ENCODE measurements around the gene PTX4.

Gene PTX4

DNA sequence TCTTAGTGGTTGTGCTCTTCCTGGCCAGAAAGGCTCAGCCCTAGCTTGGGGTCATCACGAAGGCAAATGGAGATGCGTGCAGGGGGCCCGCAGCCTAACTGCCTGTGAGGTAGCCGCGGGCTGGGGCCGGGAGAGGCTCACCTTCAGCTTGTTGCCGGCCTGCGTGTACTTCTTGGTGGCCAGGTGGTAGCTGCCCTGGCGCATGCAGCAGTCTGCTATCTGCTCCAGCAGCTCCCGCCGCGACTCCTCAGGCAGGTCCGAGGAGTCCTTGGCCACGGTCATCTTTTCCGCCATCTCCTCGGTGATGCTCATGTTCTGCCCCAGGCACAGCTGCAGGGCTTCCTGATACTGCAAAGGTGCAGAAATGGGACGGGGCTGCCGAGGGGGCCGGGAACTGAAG, 31.7 kb upstream of the PTX4 start:
- peaks cover 4% of the 10 kb centered on the region; the same call in 1 of the 2 replicates for H3K36me3 ChIP-seq (ENCODE audit: control insufficient read depth, insufficient read depth, low read length)
- H3K9me3 ChIP-seq (ENCODE audit: control insufficient read depth, insufficient read depth, low read depth, low read length) = no peaks in the 10 kb centered on the region
- H3K4me1 ChIP-seq (ENCODE audit: control insufficient read depth, insufficient read depth, low read length) = no peaks in the 10 kb centered on the region
- H3K27me3 ChIP-seq (ENCODE audit: control insufficient read depth, insufficient read depth, low read length) = no peaks in the 10 kb centered on the region
- no peak overlapping the region for H3K9ac ChIP-seq (ENCODE audit: low read length)
- H3K27ac ChIP-seq (ENCODE audit: low read depth, low read length) = no peak overlapping the region
- no peak overlapping the region for H3K4me3 ChIP-seq (ENCODE audit: low read depth, low read length)

DNA sequence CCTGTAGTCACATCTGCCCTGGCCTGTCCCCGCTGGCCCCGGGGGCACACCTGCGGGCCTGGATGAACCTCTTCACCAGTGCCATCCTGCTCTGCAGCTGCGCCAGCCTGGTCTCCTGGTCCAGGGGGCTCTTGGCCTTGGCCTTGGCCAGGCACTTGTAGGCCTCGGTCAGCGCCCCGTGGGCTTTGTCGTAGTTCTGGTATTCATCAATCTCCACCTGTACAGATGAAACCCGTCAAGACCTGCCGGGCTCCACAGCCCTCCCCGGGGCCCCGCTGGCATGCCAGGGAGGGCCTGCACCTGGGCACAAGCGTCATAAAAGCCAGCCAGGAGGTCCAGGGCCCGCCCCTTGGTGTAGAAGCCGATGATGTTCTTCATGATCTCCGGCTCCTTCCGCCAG, 31.1 kb upstream of the PTX4 start:
- Histone ChIP-seq H3K27ac (ENCODE audit: low read depth, low read length) (no peak overlapping the region), H3K27me3 (ENCODE audit: control insufficient read depth, insufficient read depth, low read length) (no peaks in the 10 kb centered on the region), H3K4me1 (ENCODE audit: control insufficient read depth, insufficient read depth, low read length) (no peaks in the 10 kb centered on the region)

DNA sequence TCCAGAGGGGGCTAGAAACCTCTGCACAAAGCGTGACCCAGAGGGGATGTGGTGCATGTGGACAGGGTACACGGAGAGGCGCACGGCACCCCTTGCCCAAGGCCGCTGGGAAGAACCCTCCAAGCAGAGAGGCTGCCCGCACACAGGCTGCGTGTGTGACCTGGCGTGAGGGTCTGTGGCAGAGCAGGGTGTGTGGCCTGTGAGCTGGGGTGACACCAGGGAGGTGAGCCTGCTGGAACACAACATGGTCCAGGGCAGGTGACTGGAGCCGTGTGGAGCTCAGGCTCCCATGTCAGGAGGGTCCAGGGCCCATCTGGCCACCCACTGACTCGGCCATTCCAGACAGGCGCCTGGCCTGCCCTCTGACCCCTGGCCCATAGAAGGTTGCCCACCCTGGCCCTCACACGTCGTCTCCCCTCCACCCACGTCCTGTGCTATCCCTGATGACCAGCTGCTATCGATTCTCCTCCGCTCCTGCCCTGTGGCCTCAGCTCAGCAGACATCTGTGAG, 29.9 kb upstream of the PTX4 start:
- H3K4me3 ChIP-seq (ENCODE audit: low read depth, low read length) = no peak overlapping the region
- H3K9ac ChIP-seq (ENCODE audit: low read length) = no peak overlapping the region
- peaks cover 4% of the 10 kb centered on the region; the same call in 1 of the 2 replicates for H3K36me3 ChIP-seq (ENCODE audit: control insufficient read depth, insufficient read depth, low read length)

More for the DNA sequence above, 31.1 kb upstream of the PTX4 start:
- Histone ChIP-seq H3K9me3 (ENCODE audit: control insufficient read depth, insufficient read depth, low read depth, low read length) (no peaks in the 10 kb centered on the region; the same call in 1 of the 2 replicates), H3K36me3 (ENCODE audit: control insufficient read depth, insufficient read depth, low read length) (peaks cover 4% of the 10 kb centered on the region; the same call in 1 of the 2 replicates), H3K4me3 (ENCODE audit: low read depth, low read length) (no peak overlapping the region), H3K9ac (ENCODE audit: low read length) (no peak overlapping the region)

DNA sequence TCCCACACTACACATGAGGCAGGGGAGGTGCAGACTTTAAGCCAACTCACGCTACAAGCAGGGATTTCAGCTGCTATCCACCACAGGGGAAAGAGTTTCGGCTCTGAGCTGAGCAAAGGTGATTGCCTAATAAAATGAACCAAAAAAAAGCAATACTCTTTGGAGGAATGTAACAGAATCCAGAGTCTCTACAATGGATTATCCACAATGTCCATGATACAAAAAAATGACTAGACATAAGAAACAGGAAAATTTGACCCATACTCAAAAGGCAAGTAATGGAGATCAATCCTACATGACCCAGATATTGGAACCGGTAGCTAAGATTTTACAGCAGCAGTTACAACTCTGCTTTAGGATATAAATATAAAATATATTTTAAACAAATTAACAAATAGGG, 25.8 kb upstream of the PTX4 start:
- H3K27me3 ChIP-seq (ENCODE audit: control insufficient read depth, insufficient read depth, low read length) = no peaks in the 10 kb centered on the region
- H3K27ac ChIP-seq (ENCODE audit: low read depth, low read length) = no peak overlapping the region
- H3K9me3 ChIP-seq (ENCODE audit: control insufficient read depth, insufficient read depth, low read depth, low read length) = peaks cover 6% of the 10 kb centered on the region; the same call in 1 of the 2 replicates
- no peaks in the 10 kb centered on the region for H3K4me1 ChIP-seq (ENCODE audit: control insufficient read depth, insufficient read depth, low read length)
- no peak overlapping the region for H3K9ac ChIP-seq (ENCODE audit: low read length)
- no peak overlapping the region for H3K4me3 ChIP-seq (ENCODE audit: low read depth, low read length)
- H3K36me3 ChIP-seq (ENCODE audit: control insufficient read depth, insufficient read depth, low read length) = peaks cover 25% of the 10 kb centered on the region

More for the DNA sequence above, 29.9 kb upstream of the PTX4 start:
- no peaks in the 10 kb centered on the region for H3K27me3 ChIP-seq (ENCODE audit: control insufficient read depth, insufficient read depth, low read length)
- no peaks in the 10 kb centered on the region for H3K4me1 ChIP-seq (ENCODE audit: control insufficient read depth, insufficient read depth, low read length)
- no peak overlapping the region for H3K27ac ChIP-seq (ENCODE audit: low read depth, low read length)
- H3K9me3 ChIP-seq (ENCODE audit: control insufficient read depth, insufficient read depth, low read depth, low read length) = peaks cover 4% of the 10 kb centered on the region; the same call in 1 of the 2 replicates

DNA sequence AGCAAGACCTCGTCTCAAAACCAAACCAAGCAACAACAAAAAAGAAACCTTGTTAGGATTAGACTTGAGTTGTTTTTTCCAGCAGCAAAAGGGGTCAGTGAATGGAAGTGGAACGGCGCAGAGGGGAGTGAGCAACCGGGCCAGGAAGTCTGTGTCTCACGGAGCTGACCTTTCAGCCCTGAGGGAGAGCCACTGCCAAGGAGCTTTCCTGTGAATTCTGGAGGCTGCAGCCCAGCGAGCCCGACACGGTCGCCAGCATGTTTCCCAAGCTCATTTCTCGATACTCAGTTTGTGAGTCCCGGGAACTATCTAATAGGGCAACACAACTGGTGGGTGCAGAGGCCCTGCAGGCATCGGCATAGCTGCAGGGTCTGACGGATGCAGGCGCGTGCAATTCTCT, 24.0 kb upstream of the PTX4 start:
- Histone ChIP-seq H3K36me3 (ENCODE audit: control insufficient read depth, insufficient read depth, low read length) (peaks cover 37% of the 10 kb centered on the region), H3K9ac (ENCODE audit: low read length) (no peak overlapping the region), H3K4me1 (ENCODE audit: control insufficient read depth, insufficient read depth, low read length) (no peaks in the 10 kb centered on the region), H3K4me3 (ENCODE audit: low read depth, low read length) (no peak overlapping the region), H3K27me3 (ENCODE audit: control insufficient read depth, insufficient read depth, low read length) (no peaks in the 10 kb centered on the region), H3K27ac (ENCODE audit: low read depth, low read length) (no peak overlapping the region), H3K9me3 (ENCODE audit: control insufficient read depth, insufficient read depth, low read depth, low read length) (peaks cover 6% of the 10 kb centered on the region; the same call in 1 of the 2 replicates)

DNA sequence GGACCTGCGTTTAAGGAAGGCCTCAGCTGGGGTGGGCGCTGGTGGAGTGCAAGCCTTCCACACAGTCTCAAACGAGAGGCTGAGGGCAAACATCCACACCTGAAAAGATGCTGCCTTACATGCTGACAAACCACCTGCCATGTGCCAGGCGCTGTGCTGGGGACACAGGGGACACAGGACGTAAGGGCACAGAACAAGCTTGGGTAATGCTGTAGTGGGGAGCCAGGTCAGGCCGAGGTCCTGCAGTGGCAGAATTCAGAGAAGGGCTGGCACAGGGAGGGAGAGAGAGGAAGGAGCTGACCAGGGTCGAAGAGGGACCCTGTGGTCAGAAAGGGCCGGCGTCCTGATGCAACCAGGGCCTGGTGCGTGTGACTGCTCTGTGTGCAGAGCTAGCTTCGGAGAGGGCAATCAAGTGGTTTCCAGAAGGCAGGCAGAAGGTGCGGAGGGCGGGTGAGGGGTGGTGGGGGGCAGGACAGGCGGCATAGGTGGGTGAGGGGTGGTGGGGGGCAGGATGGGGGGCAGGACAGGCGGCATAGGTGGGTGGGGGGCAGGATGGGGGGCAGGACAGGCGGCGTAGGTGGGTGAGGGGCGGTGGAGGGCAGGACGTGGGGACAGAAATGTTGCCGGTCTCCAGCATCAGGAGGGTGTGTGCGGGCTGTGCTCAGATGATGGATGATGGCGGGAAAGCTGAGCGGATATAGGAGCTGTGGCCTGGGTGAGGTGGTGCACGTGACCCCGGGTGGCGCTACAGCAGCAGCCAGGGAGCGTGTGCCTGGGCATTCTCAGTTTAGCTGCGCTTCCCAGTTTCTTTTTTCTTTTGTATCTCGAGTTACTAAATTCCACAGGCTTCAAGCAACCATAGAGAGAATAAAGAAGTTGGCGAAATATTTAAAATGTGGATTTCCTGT, 23.2 kb upstream of the PTX4 start:
- H3K9ac ChIP-seq (ENCODE audit: low read length) = no peak overlapping the region
- peaks cover 6% of the 10 kb centered on the region; the same call in 1 of the 2 replicates for H3K9me3 ChIP-seq (ENCODE audit: control insufficient read depth, insufficient read depth, low read depth, low read length)
- H3K4me3 ChIP-seq (ENCODE audit: low read depth, low read length) = no peak overlapping the region
- H3K27me3 ChIP-seq (ENCODE audit: control insufficient read depth, insufficient read depth, low read length) = no peaks in the 10 kb centered on the region
- H3K27ac ChIP-seq (ENCODE audit: low read depth, low read length) = no peak overlapping the region
- H3K36me3 ChIP-seq (ENCODE audit: control insufficient read depth, insufficient read depth, low read length) = peaks cover 45% of the 10 kb centered on the region
- no peaks in the 10 kb centered on the region for H3K4me1 ChIP-seq (ENCODE audit: control insufficient read depth, insufficient read depth, low read length)

DNA sequence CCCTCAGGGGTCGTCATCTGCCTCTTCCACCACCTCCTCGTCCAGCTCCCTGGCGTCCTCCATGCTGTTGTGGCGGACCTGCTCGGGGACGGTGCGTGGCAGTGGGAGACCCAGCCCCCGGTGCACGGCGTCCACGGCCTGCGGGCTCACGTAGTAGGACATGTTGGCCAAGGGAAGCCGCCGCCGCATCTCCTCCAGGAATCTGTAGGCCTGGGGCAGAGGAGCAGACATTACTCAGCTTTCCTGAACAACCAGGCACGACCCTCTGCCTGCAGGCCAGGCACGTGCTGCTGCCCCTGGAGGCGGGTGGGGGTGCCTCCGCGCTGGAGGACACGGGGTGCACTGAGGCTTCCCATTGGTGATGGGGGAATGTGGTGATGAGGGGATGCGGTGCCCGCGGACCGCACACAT, 22.2 kb upstream of the PTX4 start:
- Histone ChIP-seq H3K4me3 (ENCODE audit: low read depth, low read length) (no peak overlapping the region), H3K27me3 (ENCODE audit: control insufficient read depth, insufficient read depth, low read length) (no peaks in the 10 kb centered on the region), H3K36me3 (ENCODE audit: control insufficient read depth, insufficient read depth, low read length) (peaks cover 54% of the 10 kb centered on the region), H3K4me1 (ENCODE audit: control insufficient read depth, insufficient read depth, low read length) (no peaks in the 10 kb centered on the region), H3K9ac (ENCODE audit: low read length) (no peak overlapping the region), H3K9me3 (ENCODE audit: control insufficient read depth, insufficient read depth, low read depth, low read length) (peaks cover 6% of the 10 kb centered on the region; the same call in 1 of the 2 replicates), H3K27ac (ENCODE audit: low read depth, low read length) (no peak overlapping the region)

DNA sequence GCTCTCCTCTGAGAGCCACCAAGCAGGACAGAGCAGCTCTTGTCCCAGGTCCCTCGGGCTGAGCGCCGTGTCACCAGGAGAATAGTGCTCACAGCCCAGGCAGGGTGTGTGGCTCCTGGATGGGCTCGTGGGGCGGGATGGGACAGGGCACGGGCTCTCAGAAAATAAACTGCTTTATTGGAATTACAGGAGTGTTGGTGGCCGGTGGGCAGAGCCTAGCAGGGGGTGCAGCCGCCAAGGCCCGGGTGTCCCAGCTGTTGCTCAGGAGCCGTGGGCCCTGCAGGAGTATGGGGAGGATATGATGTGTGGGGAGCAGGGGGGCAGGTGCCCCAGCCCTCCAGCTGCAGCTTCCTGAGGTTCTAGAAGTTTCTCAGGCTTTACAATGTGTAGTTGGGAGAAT, 21.5 kb upstream of the PTX4 start:
- Histone ChIP-seq H3K27me3 (ENCODE audit: control insufficient read depth, insufficient read depth, low read length) (no peaks in the 10 kb centered on the region), H3K27ac (ENCODE audit: low read depth, low read length) (no peak overlapping the region), H3K36me3 (ENCODE audit: control insufficient read depth, insufficient read depth, low read length) (peaks cover 58% of the 10 kb centered on the region), H3K4me3 (ENCODE audit: low read depth, low read length) (no peak overlapping the region), H3K4me1 (ENCODE audit: control insufficient read depth, insufficient read depth, low read length) (no peaks in the 10 kb centered on the region), H3K9ac (ENCODE audit: low read length) (no peak overlapping the region), H3K9me3 (ENCODE audit: control insufficient read depth, insufficient read depth, low read depth, low read length) (peaks cover 6% of the 10 kb centered on the region; the same call in 1 of the 2 replicates)

DNA sequence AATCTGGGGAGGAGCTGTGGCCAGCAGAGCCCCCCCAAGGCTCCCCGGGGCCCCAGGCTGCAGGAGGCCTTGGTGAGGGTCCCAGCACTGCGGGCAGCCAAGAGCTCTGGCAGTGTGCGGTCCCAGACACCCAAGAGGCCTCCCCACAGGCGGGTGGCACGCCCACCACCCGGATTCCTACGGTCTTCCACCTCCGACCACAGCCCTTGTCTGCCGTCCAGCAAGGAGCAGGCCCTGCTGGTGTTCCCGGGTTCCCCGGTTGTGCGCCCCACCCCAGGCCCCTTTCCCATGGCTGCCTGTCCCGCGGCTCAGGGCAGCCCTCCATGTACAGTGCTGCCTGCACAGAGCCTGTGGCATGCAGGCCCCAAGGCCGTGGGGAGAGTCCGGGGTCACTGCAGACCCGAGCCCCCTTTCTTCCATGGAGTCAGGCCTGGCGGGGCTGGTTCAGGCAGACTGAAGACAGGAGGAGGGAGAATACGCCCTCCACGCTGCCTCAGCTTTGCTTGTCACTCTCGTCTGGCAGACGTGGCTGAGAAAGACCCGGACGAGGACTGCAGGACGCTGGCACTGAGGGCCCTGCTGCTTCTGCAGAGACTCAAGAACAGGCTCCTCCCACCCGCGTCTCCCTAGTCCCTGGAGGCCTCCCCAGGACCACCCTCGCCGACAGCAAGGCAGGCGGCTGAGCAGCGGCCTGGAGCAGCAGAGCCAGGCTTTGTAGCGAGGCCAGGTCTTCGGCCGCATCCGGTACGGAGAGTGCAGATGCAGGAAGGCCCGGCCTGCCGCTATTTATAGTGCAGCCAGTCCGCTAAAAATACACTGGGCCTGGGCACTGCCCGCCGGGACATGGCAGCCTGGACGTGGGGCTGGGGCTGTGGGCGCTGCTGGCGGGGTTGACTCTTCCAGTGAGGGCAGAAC, 20.8 kb upstream of the PTX4 start:
- Histone ChIP-seq H3K27ac (ENCODE audit: low read depth, low read length) (no peak overlapping the region), H3K27me3 (ENCODE audit: control insufficient read depth, insufficient read depth, low read length) (no peaks in the 10 kb centered on the region), H3K36me3 (ENCODE audit: control insufficient read depth, insufficient read depth, low read length) (peaks cover 62% of the 10 kb centered on the region), H3K9ac (ENCODE audit: low read length) (no peak overlapping the region), H3K9me3 (ENCODE audit: control insufficient read depth, insufficient read depth, low read depth, low read length) (peaks cover 6% of the 10 kb centered on the region; the same call in 1 of the 2 replicates), H3K4me1 (ENCODE audit: control insufficient read depth, insufficient read depth, low read length) (no peaks in the 10 kb centered on the region), H3K4me3 (ENCODE audit: low read depth, low read length) (no peak overlapping the region)

DNA sequence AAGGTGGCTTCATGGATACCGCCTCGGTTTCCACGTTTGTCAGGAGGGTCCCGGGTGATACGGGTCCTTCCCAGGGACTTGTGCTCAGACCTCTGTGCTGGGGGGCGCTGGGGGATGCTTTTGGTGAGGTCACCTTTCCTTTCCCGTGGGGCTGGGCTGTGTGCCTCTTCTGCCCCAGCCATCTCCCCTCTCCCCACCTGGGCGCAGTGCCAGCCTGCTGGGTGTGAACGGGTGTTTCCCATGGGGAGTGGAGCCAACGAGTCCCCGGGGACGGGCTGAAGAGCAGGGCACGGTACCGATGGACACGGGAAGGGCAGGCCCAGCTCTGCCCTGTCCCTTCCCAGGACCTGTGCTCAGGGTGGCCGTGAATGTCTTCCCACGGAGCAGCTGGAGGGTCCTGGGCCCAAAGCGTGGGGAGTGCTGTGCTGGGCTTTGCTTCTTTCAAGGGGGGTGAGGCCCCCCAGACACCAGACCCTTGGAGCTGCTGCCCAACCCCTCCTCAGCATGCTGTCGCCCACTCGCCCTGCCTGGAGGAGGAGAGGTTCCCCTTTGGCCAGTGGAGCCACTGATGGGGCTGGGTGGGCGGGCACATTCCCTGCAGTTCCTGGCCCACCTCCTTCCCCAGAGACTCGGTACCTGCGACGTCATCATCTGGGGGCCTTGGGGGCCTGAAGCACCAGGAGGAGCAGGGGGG, 19.9 kb upstream of the PTX4 start:
- Histone ChIP-seq H3K9ac (ENCODE audit: low read length) (no peak overlapping the region), H3K27ac (ENCODE audit: low read depth, low read length) (no peak overlapping the region), H3K27me3 (ENCODE audit: control insufficient read depth, insufficient read depth, low read length) (no peaks in the 10 kb centered on the region), H3K9me3 (ENCODE audit: control insufficient read depth, insufficient read depth, low read depth, low read length) (peaks cover 2% of the 10 kb centered on the region; the same call in 1 of the 2 replicates), H3K4me1 (ENCODE audit: control insufficient read depth, insufficient read depth, low read length) (no peaks in the 10 kb centered on the region), H3K36me3 (ENCODE audit: control insufficient read depth, insufficient read depth, low read length) (peaks cover 64% of the 10 kb centered on the region), H3K4me3 (ENCODE audit: low read depth, low read length) (no peak overlapping the region)

All from HUES6 (cell line).